Epidermal melanocyte (primary cell): Measurements from ENCODE around the gene ACTR5.

Experiments used
- DNase-seq: peaks from one replicate; pipeline ENCODE4 v3.0.0; 2011; ENCODE audit warnings: low spot score; ENCODE audit not compliant: insufficient read length

The ACTR5 gene

GRCh38 chr20:38748097-38748860 is at the start of gene ACTR5:
ACTR5 (plus strand) TSS chr20:38748460; CDS start chr20:38748479, 19 bp downstream.
- peak; percentile 89 for DNase-seq

GRCh38 chr20:38698541-38698940 is 49.7 kb upstream of the ACTR5 start:
- no peak for DNase-seq

DNA sequence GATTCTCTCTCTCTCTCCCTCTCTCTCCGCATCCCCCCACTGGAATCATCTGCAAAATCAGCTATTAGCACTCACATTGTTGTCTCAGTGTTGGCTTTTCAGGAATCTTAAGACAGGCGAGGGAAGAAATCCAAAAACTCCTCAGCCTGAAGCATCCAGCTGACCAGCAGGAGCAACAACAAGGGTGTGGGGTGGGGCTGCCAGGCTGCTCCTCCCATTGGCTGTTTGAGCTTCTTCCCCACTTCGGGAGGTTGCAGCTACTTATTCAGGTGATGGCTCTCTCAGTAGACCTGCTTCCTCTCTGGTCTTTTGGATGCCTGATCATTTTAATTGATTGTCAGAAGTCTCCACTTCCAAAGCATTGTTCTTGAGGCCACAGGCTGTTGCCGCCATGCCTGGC is 48.1 kb upstream of the ACTR5 start:
- DNase-seq, result no peak

DNA sequence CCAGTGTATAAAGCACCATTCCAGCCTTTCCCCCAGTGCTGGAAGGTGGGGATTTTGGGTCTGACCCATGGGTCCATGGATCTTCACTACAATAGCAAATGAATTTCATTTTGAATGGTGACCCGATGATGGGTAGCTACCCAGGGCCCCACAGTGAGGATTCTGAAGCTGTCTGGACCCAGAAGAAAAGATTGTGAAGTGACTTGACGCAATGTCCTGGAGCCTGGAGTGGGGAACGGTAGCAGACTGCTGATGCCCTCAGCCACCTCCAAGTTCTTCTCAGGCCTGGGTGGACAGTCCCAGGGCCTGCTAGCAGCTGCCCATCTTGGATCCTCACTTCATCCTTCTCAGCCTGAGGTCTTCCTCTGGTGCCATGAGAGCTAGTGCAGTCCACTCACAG is 47.3 kb upstream of the ACTR5 start:
- DNase-seq, result no peak

GRCh38 chr20:38703526-38703925 is 44.7 kb upstream of the ACTR5 start:
- no peak for DNase-seq

GRCh38 chr20:38704136-38704535 is 44.1 kb upstream of the ACTR5 start:
- no peak for DNase-seq

GRCh38 chr20:38706509-38706908 is 41.8 kb upstream of the ACTR5 start:
- DNase-seq, result no peak

DNA sequence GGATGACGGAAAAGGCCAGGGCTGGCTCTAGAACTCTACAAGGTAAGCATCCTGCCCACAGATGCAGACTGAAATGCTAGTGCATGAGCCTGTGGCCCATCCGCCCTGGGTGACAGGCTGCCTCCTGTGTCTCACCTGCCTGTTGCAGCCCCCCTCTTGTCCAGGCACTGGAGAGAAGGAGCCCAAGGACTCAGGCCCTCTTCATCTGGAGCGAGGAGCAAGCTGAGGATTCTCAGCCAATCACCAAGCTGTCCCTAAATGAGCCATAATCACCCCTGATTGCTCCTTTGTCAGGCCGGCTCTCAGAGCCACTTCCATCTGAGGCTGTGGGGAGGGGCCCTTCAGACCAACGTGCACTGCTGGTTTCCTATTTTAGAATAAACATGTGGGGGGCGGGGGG is 34.0 kb upstream of the ACTR5 start:
- no peak for DNase-seq

DNA sequence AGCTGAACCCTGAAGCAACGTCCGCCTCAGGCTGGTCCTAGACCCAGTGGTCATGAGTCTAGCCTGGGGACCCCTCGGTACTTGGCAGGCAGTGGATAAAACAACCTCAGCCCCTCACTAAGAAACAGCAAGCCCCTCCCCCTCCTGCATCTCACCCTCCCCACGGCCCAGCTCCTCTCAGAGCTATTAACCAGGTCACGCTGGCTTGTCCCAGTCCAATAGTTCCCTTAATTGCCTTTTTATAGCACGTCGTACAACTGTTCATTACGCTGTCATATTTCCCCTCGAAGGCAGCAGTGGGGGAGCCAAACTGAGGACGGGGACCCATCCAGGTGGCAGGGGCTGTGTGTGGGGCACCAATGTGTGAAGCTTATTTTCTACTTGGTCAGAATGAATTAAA is 32.6 kb upstream of the ACTR5 start:
- DNase-seq, result no peak

DNA sequence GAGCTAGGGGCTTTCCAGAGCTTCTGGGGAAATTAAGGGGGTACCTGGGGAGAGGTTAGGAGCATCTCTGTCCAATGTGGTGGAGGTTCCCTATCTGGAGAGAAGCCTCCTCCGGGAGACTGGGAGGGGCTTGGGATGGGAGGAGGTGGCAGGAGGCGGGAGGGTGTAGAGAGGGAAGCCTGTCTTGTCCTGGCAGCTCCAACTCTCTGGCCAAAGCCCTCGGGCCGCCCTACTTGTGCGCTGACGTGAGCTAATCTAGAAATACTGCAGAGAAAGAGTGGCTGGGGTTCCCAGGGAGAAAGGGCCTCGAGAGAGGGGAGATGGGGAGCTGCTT is 25.6 kb upstream of the ACTR5 start:
- DNase-seq, result no peak

- no peak for DNase-seq
Measured at GRCh38 chr20:38723017-38723847, 25.0 kb upstream of the ACTR5 start.

DNA sequence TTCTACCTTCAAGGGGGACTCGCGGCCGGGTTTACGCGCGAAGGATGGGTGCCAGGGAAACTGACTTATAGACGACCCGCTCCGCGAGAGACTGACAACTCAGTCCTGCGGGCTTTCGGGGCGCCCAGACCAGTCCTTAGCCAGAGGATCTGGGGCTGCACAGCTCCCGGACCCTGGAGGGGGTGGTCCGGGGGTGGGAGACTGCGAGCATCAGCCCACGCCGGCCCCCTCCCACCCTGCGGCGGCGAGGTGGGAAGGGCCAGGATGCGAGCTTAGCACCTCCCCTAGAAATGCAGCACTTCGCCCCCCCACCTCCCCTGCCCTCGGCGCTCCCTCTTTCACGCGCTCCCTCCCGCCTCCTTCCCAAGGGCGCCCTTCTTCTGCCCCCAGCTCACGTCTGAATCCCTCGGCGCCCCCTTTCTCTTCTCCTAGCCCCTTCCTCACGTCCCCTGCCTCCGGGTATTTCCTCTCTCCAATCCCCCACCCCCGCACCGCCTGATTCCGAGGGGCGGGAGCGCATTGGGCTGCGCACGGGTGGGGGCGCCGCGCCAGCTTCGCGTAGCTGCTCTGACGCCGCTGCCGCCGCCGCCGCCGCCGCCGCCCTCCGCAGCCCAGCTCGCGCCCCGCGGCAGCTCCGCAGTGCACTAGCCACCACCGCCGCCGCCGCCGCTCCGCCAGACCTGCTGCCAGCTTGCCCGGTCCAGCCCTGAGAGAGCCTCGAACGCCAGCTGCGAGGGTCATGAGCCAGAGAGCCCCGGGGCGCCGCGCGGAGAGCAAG is 24.2 kb upstream of the ACTR5 start, which contains the start of gene SLC32A1:
Gene SLC32A1 (plus strand): TSS at position 639 of the 778 bp plus-strand sequence. CDS start 239 bp downstream, outside the sequence.
- no peak for DNase-seq

- no peak for DNase-seq
Measured at GRCh38 chr20:38724626-38725147, 23.6 kb upstream of the ACTR5 start.

DNA sequence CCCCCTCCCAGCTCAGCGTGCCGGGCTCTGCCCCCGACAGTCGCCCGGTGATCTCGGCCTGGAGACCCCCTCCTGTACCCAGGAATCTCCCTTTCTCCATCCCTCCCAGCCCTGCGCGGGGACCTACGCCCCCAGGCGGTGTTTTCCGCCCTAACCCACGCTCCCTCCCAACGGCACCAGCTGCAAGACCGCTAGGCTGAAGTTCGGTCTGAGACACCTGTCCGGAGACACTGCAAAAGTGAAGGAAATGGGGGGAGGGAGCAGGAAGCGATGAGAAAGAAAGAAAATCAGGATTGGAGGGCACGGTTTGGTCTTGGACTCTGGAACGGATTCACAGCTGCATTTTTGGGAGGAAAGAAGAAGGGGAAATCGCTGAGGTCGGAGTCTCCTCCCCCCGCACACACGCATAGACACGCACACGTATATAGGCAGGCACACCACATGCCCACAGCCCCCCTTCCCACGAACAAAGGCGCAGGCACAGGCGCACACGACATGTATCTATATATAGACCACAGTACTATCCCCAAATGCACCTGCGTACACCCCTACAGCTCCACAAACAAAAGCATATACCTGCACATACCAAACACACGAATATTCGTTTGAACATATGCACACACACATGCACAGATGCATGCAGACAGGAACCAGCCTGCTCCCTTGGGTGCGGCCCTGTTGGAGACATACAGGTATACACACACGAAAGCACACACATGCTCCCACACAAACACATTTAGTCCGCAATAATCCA is 22.9 kb upstream of the ACTR5 start:
- DNase-seq, result no peak

DNA sequence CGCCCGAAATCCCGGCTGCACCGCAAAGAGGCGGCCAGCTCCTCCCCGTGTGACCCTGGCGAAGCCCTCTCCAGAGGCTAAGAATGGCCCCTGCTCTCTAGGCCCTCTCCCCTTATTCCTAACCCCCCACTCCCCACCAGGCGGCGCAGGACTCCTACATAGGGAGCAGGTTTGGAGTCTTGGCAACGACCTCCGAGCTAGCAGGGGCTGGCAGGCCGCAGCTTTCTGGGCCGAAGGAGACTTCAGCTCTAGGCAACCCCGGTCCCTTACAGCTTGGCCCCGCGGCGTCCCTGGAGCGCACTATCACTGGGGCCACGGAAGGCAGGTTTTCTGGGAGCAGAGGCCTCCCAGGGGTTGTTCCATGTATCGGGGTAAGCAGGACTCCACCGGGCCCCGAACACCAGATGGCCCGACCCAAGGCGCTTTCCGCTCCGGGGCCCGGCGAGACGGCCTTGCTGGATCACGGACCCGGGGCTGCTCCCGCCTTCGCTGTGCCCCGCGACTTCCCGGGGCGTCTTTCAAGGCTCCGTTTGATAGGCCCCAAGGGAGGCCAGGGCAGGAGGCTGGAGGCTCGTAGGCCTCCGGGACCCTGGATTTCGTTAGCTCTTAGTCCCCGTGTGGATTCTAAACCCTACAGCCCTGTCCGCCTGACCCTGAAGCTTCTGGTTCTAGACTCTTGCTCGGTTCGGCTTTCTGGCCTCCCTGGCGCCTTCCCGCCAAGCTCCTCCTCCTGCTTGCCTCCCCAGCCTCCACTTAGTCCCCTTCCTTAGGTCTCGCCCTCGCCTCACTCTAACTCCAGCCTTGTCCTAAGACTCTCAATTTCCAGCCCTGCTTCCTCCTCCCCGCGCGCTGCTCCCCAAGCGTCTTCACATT is 22.1 kb upstream of the ACTR5 start:
- no peak for DNase-seq

- DNase-seq, result no peak
Measured at GRCh38 chr20:38726804-38727606, 21.3 kb upstream of the ACTR5 start.

- no peak for DNase-seq
Measured at GRCh38 chr20:38727607-38728190, 20.6 kb upstream of the ACTR5 start.

DNA sequence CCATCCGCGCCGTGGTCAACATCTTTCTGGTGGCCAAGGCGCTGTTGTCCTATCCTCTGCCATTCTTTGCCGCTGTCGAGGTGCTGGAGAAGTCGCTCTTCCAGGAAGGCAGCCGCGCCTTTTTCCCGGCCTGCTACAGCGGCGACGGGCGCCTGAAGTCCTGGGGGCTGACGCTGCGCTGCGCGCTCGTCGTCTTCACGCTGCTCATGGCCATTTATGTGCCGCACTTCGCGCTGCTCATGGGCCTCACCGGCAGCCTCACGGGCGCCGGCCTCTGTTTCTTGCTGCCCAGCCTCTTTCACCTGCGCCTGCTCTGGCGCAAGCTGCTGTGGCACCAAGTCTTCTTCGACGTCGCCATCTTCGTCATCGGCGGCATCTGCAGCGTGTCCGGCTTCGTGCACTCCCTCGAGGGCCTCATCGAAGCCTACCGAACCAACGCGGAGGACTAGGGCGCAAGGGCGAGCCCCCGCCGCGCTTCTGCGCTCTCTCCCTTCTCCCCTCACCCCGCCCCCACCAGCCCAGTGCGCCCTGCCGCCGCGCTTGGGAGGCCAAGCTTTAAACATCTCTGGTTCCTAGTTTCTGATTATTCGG is 20.0 kb upstream of the ACTR5 start:
- DNase-seq, result no peak
